HCT116 (cell line): ENCODE results near the gene METTL1. TPM values are rescaled to one million over a fixed set of nuclear protein-coding genes. Genes with fewer than 3 reads are reported as not detected.

Experiments
- ATAC-seq: fragments of 200-7000 bp; cut with Tn5 transposase; 2 replicates; pipeline ENCODE4 v1.9.1; 2020; ENCODE audit warnings: mild to moderate bottlenecking, moderate library complexity
- BruUV-seq: library from RNA; stranded (reverse); fragments of 400-500 nt; replicated peaks from 2 replicates; lab custom pipeline; 2021; lab: Mats Ljungman, UMichigan
- CTCF ChIA-PET: fragments of 300-600 bp; sonication (Branson Sonifier 250); formaldehyde crosslinking; loops from one replicate; lab custom pipeline; 2021; ENCODE audit warnings: antibody characterized with exemption; lab: Charles Lee
- POLR2A ChIA-PET: fragments of 300-600, 350-600 bp; sonication (Branson Sonifier 250); formaldehyde crosslinking; loops from one replicate; lab custom pipeline; 2021; ENCODE audit warnings: antibody characterized with exemption; lab: Charles Lee
- RAD21 ChIA-PET, 2 experiments: fragments of 300-600 bp; sonication (Branson Sonifier 250); formaldehyde crosslinking; loops; one replicate each; lab custom pipeline; 2023; ENCODE audit warnings: low total read pairs in 2 of 2; ENCODE audit not compliant: uncharacterized antibody in 2 of 2, unreplicated experiment in 2 of 2, low non-redundant PET in 1 of 2; lab: Charles Lee
- DNase-seq: peaks from one replicate; pipeline ENCODE4 v3.0.0-alpha.2; 2010; ENCODE audit warnings: low read depth, low spot score
- H2AFZ ChIP-seq: fragments of 200-600 bp; shearing (Covaris generic), sonication (generic); 2 replicates; pipeline ENCODE4 v1.6.1; 2017; ENCODE audit warnings: low read depth, mixed run types, mixed read lengths, antibody characterized with exemption, low read length; ENCODE audit not compliant: poor library complexity, severe bottlenecking
- H3K27ac ChIP-seq: 2 replicates; pipeline ENCODE4 v1.5.1; 2012; ENCODE audit warnings: low read depth, low read length
- H3K27me3 ChIP-seq: fragments of 200-600 bp; sonication (generic); 2 replicates; pipeline ENCODE4 v1.6.1; 2016; ENCODE audit warnings: mixed run types, low read length, mixed read lengths; ENCODE audit not compliant: insufficient read depth
- H3K36me3 ChIP-seq, 2 experiments: fragments of 200-500 bp in 1 of 2; fragments of 200-600 bp in 1 of 2; sonication (Bioruptor generic) in 1 of 2; sonication (generic) in 1 of 2; 2 replicates each; pipeline versions ENCODE4 v1.5.1 to v1.6.1; 2014 to 2016; ENCODE audit warnings: low read length in 2 of 2, inconsistent platforms in 1 of 2, mixed read lengths in 1 of 2, mixed run types in 1 of 2; ENCODE audit not compliant: insufficient read depth in 2 of 2, control insufficient read depth in 1 of 2
- H3K4me1 ChIP-seq, 2 experiments: fragments of 200-600 bp in 1 of 2; sonication (generic) in 1 of 2; 2 replicates each; pipeline versions ENCODE4 v1.5.1 to v1.6.1; 2012 to 2017; ENCODE audit warnings: low read length in 2 of 2, inconsistent platforms in 1 of 2, mild to moderate bottlenecking in 1 of 2, mixed read lengths in 1 of 2, mixed run types in 1 of 2, moderate library complexity in 1 of 2; ENCODE audit not compliant: insufficient read depth in 2 of 2, control insufficient read depth in 1 of 2
- H3K4me2 ChIP-seq: fragments of 200-600 bp; sonication (generic); 2 replicates; pipeline ENCODE4 v1.6.1; 2017; ENCODE audit warnings: mixed run types, low read length, mixed read lengths
- H3K4me3 ChIP-seq, 2 experiments: fragments of 200-600 bp in 1 of 2; sonication (generic) in 1 of 2; replicated peaks in 1 of 2; 2 replicates each; pipeline ENCODE4 v1.5.1; 2011 to 2016; ENCODE audit warnings: low read length in 2 of 2, control low read depth in 1 of 2, low read depth in 1 of 2, mild to moderate bottlenecking in 1 of 2, mixed read lengths in 1 of 2, mixed run types in 1 of 2
- H3K79me2 ChIP-seq: fragments of 200-600 bp; sonication (generic); 2 replicates; pipeline ENCODE4 v1.6.1; 2017; ENCODE audit warnings: mild to moderate bottlenecking, mixed run types, low read length, moderate library complexity, mixed read lengths; ENCODE audit not compliant: insufficient read depth
- H3K9ac ChIP-seq: fragments of 200-600 bp; sonication (generic); 2 replicates; pipeline ENCODE4 v1.6.1; 2016; ENCODE audit warnings: low read length, mixed read lengths
- H3K9me2 ChIP-seq: fragments of 200-600 bp; sonication (generic), shearing (Covaris generic); 2 replicates; pipeline ENCODE4 v1.6.1; 2017; ENCODE audit warnings: mixed run types, mild to moderate bottlenecking, moderate library complexity; ENCODE audit not compliant: insufficient read depth
- H3K9me3 ChIP-seq, 2 experiments: fragments of 200-500 bp in 1 of 2; fragments of 200-600 bp in 1 of 2; sonication (Bioruptor generic) in 1 of 2; sonication (generic) in 1 of 2; 2 replicates each; pipeline ENCODE4 v1.6.1; 2014 to 2017; ENCODE audit warnings: low read length in 2 of 2, mixed read lengths in 2 of 2, inconsistent platforms in 1 of 2, low read depth in 1 of 2, mild to moderate bottlenecking in 1 of 2, mixed run types in 1 of 2, moderate library complexity in 1 of 2; ENCODE audit not compliant: control insufficient read depth in 1 of 2, insufficient read depth in 1 of 2
- H4K20me1 ChIP-seq: fragments of 200-600 bp; sonication (generic), shearing (Covaris generic); 2 replicates; pipeline ENCODE4 v1.6.1; 2017; ENCODE audit warnings: mixed run types, mild to moderate bottlenecking, moderate library complexity; ENCODE audit not compliant: insufficient read depth
- ATF3 ChIP-seq: IDR thresholded peaks from 2 replicates; pipeline ENCODE4 v1.6.1; 2012
- CTCF ChIP-seq, 3 experiments: fragments of 200-600 bp in 1 of 3; sonication (generic) in 1 of 3; IDR thresholded peaks in 2 of 3; conservative IDR thresholded peaks in 1 of 3; 2 replicates each; pipeline ENCODE4 v1.5.1; 2012 to 2017; ENCODE audit warnings: low read depth in 2 of 3, low read length in 2 of 3, antibody characterized with exemption in 1 of 3, borderline replicate concordance in 1 of 3, control low read depth in 1 of 3, mild to moderate bottlenecking in 1 of 3, mixed read lengths in 1 of 3, mixed run types in 1 of 3, moderate library complexity in 1 of 3; ENCODE audit not compliant: insufficient read depth in 1 of 3
- EGR1 ChIP-seq: IDR thresholded peaks from 2 replicates; pipeline ENCODE4 v1.6.1; 2012; ENCODE audit warnings: low read depth
- EZH2phosphoT487 ChIP-seq: fragments of 200-600 bp; IDR thresholded peaks from 2 replicates; pipeline ENCODE4 v1.6.1; 2018; ENCODE audit warnings: antibody characterized with exemption, borderline replicate concordance
- FOSL1 ChIP-seq: IDR thresholded peaks from 2 replicates; pipeline ENCODE4 v1.6.1; 2012; ENCODE audit warnings: low read depth
- MAX ChIP-seq: IDR thresholded peaks from 2 replicates; pipeline ENCODE4 v1.6.1; 2012
- POLR2AphosphoS5 ChIP-seq: IDR thresholded peaks from 2 replicates; pipeline ENCODE4 v1.6.1; 2011; ENCODE audit warnings: mild to moderate bottlenecking, low read depth, low read length, moderate library complexity
- TCF7L2 ChIP-seq: IDR thresholded peaks from 2 replicates; pipeline ENCODE4 v1.7.0; 2011; ENCODE audit warnings: borderline replicate concordance, inconsistent platforms; ENCODE audit not compliant: insufficient read depth, insufficient read length; ENCODE audit errors: extremely low read depth
- YY1 ChIP-seq: IDR thresholded peaks from 2 replicates; pipeline ENCODE4 v1.6.1; 2011; ENCODE audit warnings: low read length, low read depth, moderate library complexity, mild to moderate bottlenecking; ENCODE audit not compliant: insufficient replicate concordance; ENCODE audit errors: extremely low read depth
- intact Hi-C: fragments of 100-400 bp; cut with micrococcal nuclease; formaldehyde crosslinking; loops from 2 replicates; pipeline ENCODE4 v1.10.0; 2022
- total RNA-seq: library from RNA; stranded (reverse); gene quantifications from one replicate; pipeline ENCODE4 v1.2.1, GENCODE V29; 2021; ENCODE audit not compliant: unreplicated experiment

METTL1 gene
- total RNA-seq, 1 experiment from 2014 or later, result 56.6 TPM

- no peak overlapping the region for H3K4me2 ChIP-seq
- no peak overlapping the region for H3K9ac ChIP-seq
- no peak for ATAC-seq
Observed at GRCh38 chr12:57737467-57738460, 34.1 kb downstream of the METTL1 start.

GRCh38 chr12:57736741-57737466 is 35.0 kb downstream of the METTL1 start:
- Histone ChIP-seq H3K4me3 (no peak overlapping the region), H2AFZ (no peak overlapping the region), H3K9me3 (no peaks in the 10 kb centered on the region), H3K9ac (no peak overlapping the region), H4K20me1 (no peaks in the 10 kb centered on the region), H3K27me3 (no peaks in the 10 kb centered on the region), H3K4me1 (peaks cover 0 to 8% of the 10 kb centered on the region in 2 experiments; a peak in 1 of 4 replicates), H3K4me2 (no peak overlapping the region), H3K36me3 (peaks cover 0 to 3% of the 10 kb centered on the region in 2 experiments; a peak in 3 of 4 replicates), H3K9me2 (no peaks in the 10 kb centered on the region), H3K27ac (no peak overlapping the region), H3K79me2 (no peaks in the 10 kb centered on the region)
- intact Hi-C loops, result no loop called here
- ChIA-PET CTCF (no interaction called here), POLR2A (no interaction called here), RAD21 (no interaction called here)
- ATAC-seq (no peak), DNase-seq (no peak)
- no TSS peak for BruUV-seq
- no peak for TF ChIP-seq TCF7L2
- no peak for TF ChIP-seq CTCF (IDR thresholded peaks at IDR 0.05 in 2 of 3, conservative IDR thresholded peaks at IDR 0.05 in 1 of 3; ENCODE audit: borderline replicate concordance in 1 of 3, insufficient read depth in 1 of 3, low read depth in 2 of 3, low read length in 2 of 3)
- no peak for TF ChIP-seq EGR1
- TF ChIP-seq YY1, result no peak

More at GRCh38 chr12:57737467-57738460, 34.1 kb downstream of the METTL1 start:
- DNase-seq, result no peak
- POLR2A ChIA-PET, result no interaction called here
- intact Hi-C loops, result no loop called here
- H3K4me1 ChIP-seq, result peaks cover 3 to 15% of the 10 kb centered on the region in 2 experiments; a peak in 3 of 4 replicates
- no peak for TF ChIP-seq POLR2AphosphoS5
- TF ChIP-seq FOSL1, result no peak
- no peak for TF ChIP-seq MAX
- no peak for TF ChIP-seq EZH2phosphoT487
- TF ChIP-seq ATF3, result no peak
- TF ChIP-seq, all 23 proteins: peak for 0
- no peaks in the 10 kb centered on the region for H3K9me3 ChIP-seq
- no peak overlapping the region for H3K27ac ChIP-seq
- no peaks in the 10 kb centered on the region for H3K9me2 ChIP-seq
- CTCF ChIA-PET, result no interaction called here
- no peaks in the 10 kb centered on the region for H4K20me1 ChIP-seq
- BruUV-seq, result no TSS peak
- no peaks in the 10 kb centered on the region for H3K27me3 ChIP-seq
- H3K4me3 ChIP-seq, result no peak overlapping the region
- no peak overlapping the region for H2AFZ ChIP-seq
- peaks cover 0 to 2% of the 10 kb centered on the region in 2 experiments; a peak in 2 of 4 replicates for H3K36me3 ChIP-seq
- no peaks in the 10 kb centered on the region for H3K79me2 ChIP-seq
- RAD21 ChIA-PET, result no interaction called here
